A673 (cell line): Measurements from ENCODE around the gene CDH6.

Experiments used
- EZH2 ChIP-seq: fragments of 200-600 bp; sonication (generic); IDR thresholded peaks from 2 replicates; pipeline ENCODE4 v1.6.1; 2017; ENCODE audit warnings: borderline replicate concordance, low read depth, mild to moderate bottlenecking, mixed read lengths, antibody characterized with exemption, low read length; ENCODE audit not compliant: poor library complexity, severe bottlenecking
- TF ChIP-seq, protein P1 (sequence below): fragments of 300-800, 200-600 bp; sonication (generic); conservative IDR thresholded peaks from 2 replicates; pipeline ENCODE4 v1.5.1; 2017; ENCODE audit warnings: low read depth, mild to moderate bottlenecking, antibody characterized with exemption, low read length, moderate library complexity, mixed read lengths

DNA sequence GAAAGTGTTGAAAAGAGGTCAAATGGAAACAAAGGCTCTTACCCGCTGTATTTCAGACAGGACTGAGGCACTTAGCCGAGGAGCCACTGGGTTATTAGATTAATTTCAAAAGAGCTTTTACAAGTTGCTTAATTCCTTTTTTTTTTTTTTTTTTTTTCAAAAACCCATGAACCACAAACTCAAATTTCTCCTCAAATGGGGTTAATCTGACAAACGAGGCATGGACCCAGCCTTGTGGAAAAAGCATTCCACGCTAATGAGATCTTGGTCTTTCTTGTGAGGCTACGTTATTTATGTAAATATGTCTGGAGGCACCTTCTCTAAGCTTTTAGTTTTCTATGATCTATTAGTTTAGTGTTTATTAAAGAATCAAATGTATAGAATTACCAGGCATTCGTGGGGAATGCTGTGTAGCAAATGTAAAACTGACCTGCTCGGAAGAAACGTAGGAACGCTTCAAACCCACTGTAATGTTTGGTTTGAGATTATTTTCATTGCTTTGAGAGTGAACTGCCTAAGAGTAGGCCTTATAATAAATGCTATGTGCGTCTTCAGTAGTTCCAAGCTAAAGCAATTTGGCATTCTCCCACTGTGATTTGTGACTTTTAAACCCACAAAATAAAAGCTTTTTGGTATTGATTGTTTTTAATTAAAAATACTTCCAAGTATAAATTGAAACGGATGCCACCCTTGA is 134.7 kb downstream of the CDH6 start:
- TF ChIP-seq, protein P1, sequence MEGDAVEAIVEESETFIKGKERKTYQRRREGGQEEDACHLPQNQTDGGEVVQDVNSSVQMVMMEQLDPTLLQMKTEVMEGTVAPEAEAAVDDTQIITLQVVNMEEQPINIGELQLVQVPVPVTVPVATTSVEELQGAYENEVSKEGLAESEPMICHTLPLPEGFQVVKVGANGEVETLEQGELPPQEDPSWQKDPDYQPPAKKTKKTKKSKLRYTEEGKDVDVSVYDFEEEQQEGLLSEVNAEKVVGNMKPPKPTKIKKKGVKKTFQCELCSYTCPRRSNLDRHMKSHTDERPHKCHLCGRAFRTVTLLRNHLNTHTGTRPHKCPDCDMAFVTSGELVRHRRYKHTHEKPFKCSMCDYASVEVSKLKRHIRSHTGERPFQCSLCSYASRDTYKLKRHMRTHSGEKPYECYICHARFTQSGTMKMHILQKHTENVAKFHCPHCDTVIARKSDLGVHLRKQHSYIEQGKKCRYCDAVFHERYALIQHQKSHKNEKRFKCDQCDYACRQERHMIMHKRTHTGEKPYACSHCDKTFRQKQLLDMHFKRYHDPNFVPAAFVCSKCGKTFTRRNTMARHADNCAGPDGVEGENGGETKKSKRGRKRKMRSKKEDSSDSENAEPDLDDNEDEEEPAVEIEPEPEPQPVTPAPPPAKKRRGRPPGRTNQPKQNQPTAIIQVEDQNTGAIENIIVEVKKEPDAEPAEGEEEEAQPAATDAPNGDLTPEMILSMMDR: no peak
- no peak for TF ChIP-seq EZH2
